ENCODE results near the gene GK2. TPM values are rescaled to one million over a fixed set of nuclear protein-coding genes. Genes with fewer than 3 reads are reported as not detected.

The GK2 gene
- total RNA-seq, 1 donor from 2014 or later: not detected

DNA sequence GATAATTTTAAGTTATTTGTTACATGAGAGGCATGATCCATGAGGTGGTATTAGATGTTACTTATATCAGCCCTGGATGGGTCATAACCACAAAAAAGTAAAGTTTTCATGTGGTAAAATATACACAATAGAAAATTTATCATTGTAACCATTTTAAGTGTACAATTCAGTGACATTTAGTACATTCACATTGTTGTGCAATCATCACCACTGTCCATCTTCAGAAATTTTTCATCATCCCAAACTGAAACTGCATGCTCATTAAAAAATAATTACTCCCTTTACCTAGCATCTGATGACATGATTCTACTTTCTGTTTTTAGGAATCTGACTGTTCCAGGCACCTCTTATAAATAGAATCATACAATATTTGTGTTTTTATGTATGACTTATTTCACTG is 11.2 kb downstream of the GK2 start:
- DNase-seq (ENCODE audit: low spot score): no peak
- intact Hi-C loops (cut with DNase I): no loop called here
- no peak for ATAC-seq

DNA sequence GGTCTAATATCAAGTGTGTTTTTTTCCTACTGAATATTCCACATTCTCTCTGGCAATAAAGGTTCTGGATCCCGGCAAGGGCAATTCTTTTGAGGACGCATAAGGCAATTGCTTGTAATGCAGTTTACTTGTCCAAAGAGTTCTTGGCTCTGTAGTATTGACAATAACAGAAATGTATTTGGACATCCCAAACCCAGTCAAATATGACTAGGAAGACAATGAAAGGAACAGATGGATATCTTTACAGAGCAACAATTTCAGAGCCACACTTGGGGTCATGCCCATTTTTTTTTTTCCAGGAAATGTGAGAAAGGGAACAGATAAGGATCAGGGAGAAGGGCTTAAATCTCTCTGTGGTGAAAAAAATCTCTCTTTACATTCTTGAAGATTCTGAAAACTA is 12.2 kb downstream of the GK2 start:
- DNase-seq (ENCODE audit: low spot score) (no peak), ATAC-seq (no peak)
- intact Hi-C loops (cut with DNase I): no loop called here

DNA sequence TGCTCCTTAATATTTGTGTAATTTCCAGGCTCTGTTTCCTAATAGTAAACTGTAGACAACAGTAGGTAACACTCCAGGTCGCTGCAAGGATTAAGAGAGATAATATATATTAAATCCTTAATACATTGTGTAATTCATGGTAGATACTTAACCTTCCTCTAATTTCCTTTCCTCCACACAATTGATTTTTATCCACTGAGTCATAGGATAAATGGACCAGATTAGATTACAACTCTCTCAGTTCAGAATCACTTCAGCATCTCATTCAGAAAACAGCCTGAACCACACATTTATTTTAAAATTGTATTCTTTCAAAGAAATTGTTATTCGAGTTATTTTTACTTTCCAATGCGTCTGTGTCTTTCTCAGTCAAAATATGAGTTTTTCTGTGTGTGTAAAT is 17.1 kb downstream of the GK2 start:
- DNase-seq (ENCODE audit: low spot score) (no peak), ATAC-seq (no peak)
- intact Hi-C loops (cut with DNase I): no loop called here

DNA sequence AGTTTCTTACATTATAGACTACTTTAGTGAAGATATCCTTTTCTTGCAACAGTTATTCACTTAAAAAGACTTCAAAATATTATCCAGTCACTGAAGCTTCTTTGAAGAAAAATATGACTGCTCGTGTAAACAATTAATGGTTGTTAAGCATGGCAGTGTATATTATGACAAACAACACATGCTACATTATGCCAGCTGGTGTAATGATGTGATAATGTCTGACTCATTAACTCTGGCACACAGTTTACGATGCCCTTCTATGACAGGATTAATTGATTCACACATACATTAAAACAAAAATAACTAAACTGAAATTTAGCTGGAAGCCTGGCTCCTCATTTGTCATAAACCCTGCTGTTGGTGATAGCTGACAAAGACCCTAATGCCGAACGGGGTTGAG is 22.4 kb downstream of the GK2 start:
- ATAC-seq: no peak

DNA sequence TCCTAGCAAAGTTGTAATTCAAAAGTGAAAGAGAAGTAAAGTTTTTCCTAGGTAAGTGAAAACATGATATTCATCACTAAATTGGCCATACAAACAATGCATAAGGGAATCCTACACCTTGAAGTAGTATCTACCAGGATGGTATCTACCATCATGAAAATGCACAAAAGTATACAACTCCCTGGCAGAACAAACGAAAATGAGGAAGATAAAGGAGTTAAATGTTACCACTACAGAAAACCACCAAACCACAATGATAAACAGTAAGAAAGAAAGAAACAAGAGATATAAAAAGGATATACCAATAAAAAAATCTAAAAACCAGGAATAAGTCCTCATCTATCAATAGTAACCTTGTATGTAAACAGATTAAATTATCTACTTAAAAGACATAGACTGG is 26.9 kb downstream of the GK2 start:
- ATAC-seq: no peak

More for the DNA sequence above, 22.4 kb downstream of the GK2 start:
- intact Hi-C loops (cut with DNase I): no loop called here
- DNase-seq (ENCODE audit: low spot score): no peak

DNA sequence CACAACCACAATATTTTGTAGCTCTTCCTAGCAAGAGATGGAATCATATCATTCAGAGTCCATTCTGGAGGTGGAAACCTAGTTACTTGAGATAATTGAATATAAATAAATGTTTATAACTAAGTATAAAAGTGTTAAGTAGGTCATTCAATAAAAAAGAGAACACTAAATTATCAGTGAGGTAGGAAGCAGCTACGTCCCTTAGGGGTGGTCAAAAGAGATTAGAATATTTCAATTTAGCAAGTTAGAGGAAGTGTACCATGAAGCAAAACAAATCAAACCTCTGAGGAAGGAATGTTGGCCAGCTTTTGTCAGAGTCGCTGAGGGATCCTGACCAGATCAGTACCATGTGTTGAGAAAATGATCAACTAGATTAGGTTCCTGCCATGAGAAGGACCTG is 38.0 kb downstream of the GK2 start:
- DNase-seq (ENCODE audit: low spot score): no peak
- no peak for ATAC-seq
- intact Hi-C loops (cut with DNase I): no loop called here

More for the DNA sequence above, 26.9 kb downstream of the GK2 start:
- intact Hi-C loops (cut with DNase I): no loop called here
- DNase-seq (ENCODE audit: low spot score): no peak

DNA sequence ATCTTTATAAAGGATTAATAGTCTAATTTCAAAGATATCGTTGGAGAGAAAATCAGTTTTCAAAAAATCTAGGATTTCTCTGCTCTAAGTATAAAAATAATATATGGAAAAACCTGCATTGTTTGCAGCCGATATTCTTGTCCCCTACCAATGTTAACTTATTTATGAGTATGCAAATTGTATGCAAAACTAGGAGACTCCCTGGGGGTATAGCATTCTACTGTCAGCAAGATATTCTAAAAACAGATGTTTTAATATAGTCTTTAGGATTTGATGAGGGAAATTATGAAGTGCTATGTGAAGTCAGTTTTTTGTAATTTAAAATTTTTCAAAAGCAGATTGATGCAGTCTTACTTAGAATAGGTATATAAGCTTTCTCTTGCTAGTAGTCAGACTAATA is 40.9 kb downstream of the GK2 start:
- intact Hi-C loops (cut with DNase I): no loop called here
- no peak for DNase-seq (ENCODE audit: low spot score)
- ATAC-seq: no peak

DNA sequence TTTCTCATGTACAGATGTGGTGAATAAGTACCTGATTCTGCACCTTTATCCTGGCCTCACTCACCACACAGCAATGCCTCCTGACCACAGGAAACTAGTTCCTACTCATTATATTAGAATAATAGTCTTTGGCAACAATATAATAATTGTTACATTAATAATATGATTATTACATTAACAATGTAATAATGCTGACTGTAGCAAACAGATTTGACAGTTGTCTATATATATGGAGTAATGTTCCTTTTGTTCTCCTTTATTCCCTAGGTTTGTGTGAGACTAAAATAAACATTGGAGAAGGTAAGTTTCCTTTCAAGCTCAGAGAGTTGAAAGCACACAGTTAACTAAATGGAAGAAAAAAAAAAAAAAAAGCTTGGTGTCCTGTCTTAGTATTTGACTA is 41.6 kb downstream of the GK2 start:
- intact Hi-C loops (cut with DNase I): no loop called here
- DNase-seq (ENCODE audit: low spot score) (no peak), ATAC-seq (no peak)

DNA sequence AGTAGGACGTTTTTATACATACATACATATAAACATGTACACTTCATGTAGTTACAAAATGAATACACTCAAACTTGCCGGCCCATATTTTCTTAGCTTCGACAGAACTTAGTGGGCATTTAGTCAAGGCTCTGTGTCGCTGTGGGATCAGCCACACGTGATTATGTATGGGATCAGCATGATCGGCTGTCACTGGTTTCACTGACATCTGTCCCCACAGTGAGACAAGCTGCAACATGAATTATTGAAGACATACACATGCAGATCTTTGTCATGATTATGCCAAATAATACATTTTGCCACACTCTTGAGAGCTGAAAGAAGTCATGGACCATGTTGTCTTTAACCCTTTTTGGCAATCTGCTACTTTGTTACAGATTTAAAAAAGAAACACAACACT is 44.0 kb downstream of the GK2 start:
- intact Hi-C loops (cut with DNase I): no loop called here

DNA sequence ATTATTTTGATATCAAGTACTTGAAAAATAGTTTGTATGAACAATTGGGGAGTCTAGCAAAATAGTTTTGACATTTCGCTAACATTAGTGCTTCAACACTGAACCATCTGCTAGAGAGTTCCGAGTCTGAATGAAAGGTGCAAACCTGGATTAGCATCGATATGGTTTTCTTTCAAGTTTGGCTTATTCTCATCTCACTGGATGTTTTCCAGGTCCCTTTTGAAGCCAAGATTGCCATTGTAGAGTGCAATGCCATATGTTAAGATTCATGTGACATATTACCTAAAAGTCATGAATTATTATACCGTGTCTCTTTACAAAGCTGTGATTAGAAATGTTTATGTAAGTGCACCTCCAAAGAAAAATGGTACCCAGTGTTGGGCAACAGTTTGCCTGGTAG is 45.4 kb downstream of the GK2 start:
- DNase-seq (ENCODE audit: low spot score): no peak
- no peak for ATAC-seq
- intact Hi-C loops (cut with DNase I): no loop called here

More for the DNA sequence above, 44.0 kb downstream of the GK2 start:
- DNase-seq (ENCODE audit: low spot score) (no peak), ATAC-seq (no peak)

DNA sequence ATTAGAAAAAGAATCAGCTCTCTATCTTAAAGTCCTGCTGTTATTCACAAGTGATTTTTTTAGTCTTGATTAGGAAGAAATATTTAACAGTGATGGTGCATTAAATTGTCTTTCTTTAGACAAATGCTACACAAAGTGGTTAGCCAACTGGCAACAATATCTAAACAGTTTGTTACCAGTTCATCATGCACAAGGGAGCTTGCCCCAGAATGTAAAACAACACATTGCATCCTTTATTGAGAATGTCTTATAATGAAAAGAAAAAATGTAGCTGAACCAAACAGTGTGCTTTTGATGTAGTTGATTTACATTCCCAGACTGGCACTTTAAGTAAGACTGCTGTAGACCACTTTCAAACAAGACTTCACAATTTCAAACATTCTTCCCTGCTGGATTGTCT is 48.0 kb downstream of the GK2 start:
- DNase-seq (ENCODE audit: low spot score) (no peak), ATAC-seq (no peak)
- intact Hi-C loops (cut with DNase I): no loop called here

DNA sequence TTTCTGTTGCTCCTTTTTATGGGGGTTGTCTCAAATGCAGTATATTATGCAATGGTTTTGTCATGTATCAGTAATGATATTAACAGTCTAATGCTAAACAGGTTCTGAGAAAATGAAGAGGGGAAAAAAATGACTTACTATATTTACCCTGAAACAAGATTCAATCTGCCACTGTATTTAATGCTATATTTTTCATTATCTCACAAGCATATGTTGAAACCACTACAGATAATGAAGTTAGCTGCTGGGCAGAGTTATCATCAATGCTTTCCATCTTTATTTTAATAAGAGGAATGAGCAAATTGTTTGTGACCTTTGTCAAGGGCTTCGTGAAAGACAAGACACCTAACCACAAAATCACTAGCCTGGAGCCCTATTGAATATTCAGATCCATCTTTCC is 49.6 kb downstream of the GK2 start:
- no peak for ATAC-seq
- DNase-seq (ENCODE audit: low spot score): no peak
- intact Hi-C loops (cut with DNase I): no loop called here

DNA sequence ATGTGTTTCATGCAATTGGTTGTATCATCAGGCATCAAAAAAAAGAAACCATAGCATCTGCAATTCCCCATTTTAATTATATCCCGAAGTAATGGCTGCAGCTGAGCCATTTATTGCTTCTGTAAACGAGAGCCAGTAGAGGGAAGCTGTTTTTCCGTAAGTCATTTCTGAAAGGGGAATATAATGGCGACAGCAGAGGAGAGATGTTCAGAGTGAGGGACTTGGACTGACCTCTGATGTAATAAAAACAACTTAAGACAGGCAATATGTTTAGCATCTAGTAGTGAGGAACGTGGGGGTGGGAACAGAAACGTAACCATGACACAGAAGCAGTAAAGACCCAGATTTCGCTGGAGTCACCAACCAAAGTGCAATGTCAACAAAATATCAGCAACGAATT is 50.7 kb downstream of the GK2 start:
- intact Hi-C loops (cut with DNase I): no loop called here
- DNase-seq (ENCODE audit: low spot score): no peak
- ATAC-seq: no peak

Other genes with a start within 250 kb of the GK2 start
- gene NAA11, start 82.2 kb downstream of the GK2 start, total RNA-seq: not detected

Measured in sciatic nerve (tissue), 2 donors.